GM19395 (cell line): ENCODE results near the gene SRP68.
"Not testable (repeated sequence)": the region's sequence is repeated elsewhere in the genome, so short reads cannot be mapped to it uniquely, and the experiment has no call there.

Experiments
- ATAC-seq: cut with Tn5 transposase; IDR thresholded peaks from one replicate; pipeline ENCODE4 v1.9.1; 2021; ENCODE audit warnings: mild to moderate bottlenecking, moderate library complexity; ENCODE audit not compliant: unreplicated experiment

SRP68 gene

DNA sequence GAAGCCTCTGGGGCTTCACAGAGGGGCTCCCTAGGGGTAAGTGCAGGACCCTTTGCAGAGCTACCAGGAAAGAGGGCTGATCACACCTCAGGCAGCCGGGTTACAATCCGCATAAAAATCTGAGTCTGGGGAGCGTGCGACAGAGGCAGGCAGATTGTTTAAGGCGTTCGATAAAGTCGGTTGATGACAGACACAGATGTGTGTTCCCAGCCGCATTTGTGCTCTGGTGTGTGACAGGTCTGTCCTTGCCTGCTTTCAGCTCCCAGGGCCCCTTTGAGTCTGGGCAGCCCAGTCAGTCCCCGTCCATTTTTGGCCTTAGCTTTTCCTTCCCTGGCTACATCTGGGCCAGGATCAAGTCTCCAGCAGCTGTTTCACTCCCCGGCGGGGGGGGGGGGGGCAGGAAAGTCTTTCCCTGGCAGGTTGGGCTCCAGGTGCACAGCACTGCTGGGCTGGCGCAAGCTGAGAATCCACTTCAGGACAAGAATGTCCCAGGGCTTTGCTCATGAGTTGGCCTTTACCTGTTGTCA lies 5.3 kb upstream of the SRP68 start:
- ATAC-seq: no peak

DNA sequence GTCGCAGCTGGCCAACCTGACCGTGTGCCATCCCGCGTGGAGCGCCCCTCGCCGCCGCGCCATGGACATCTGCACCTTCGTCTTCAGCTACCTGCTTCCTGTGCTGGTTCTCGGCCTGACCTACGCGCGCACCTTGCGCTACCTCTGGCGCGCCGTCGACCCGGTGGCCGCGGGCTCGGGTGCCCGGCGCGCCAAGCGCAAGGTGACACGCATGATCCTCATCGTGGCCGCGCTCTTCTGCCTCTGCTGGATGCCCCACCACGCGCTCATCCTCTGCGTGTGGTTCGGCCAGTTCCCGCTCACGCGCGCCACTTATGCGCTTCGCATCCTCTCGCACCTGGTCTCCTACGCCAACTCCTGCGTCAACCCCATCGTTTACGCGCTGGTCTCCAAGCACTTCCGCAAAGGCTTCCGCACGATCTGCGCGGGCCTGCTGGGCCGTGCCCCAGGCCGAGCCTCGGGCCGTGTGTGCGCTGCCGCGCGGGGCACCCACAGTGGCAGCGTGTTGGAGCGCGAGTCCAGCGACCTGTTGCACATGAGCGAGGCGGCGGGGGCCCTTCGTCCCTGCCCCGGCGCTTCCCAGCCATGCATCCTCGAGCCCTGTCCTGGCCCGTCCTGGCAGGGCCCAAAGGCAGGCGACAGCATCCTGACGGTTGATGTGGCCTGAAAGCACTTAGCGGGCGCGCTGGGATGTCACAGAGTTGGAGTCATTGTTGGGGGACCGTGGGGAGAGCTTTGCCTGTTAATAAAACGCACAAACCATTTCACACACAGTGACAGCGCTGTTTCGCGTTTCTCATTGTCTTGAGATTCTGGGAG lies 4.7 kb upstream of the SRP68 start:
- no peak for ATAC-seq

DNA sequence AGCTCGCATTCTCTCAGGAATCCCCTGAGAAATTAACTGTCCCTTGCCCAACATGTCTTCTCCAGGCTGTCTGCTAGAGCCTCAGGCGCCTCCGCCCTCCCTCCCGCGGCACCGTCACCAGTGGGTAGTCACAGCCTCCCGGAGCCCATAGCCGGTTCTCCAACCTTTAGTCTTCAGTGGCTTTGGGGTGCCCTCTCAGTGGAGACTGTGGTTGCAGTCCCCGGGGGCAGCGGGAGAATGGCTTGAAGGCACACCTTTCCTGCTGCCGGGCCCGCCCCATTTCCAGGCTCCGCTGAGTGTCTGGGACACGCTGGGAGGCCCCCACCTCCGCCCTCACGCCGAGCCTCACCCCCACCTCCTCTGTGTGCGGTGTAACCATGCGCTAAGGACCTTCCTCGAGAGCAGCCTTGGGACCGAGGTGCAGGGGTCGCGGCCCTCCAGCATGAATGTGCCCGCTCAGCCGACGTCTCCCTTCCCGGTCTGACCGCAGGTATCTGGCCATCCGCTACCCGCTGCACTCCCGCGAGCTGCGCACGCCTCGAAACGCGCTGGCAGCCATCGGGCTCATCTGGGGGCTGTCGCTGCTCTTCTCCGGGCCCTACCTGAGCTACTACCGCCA lies 3.9 kb upstream of the SRP68 start:
- no peak for ATAC-seq

DNA sequence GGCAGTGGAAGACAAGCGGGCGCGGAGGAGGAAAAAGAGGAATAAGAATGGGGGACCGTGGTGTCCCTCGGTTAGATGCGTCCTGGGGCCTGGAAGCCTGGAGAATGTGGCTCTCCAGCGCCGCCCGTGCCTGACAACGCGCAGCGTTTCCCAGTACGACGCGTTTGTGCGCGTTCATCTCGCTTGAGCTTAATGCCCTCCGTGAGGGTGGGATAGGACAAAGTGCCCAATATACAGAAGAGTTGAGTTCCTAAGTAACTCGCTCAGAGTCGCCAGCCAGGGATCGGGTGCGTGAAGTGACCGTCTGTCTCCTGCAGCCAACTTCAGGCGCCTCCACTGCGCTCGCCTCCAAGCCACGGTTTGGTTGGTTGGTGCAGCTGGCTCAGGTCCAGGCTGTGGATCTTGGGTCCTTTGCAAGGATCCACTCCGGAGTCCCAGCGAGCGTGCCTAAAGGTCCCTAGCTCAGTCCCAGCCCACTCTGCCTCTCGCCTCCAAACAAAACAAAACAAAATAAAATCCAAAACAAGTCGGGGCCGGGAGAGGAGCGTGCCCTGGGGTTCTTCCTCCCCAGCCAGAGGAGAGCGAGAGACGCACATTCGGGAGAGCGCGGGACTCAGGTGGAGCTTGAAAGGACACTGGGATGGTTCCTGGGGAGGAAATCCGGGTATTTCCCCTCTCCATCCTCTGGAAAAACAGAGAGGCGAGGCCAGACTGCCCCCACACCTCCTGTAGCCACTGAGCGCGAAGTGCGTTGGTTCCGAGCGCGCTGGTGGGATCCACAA lies 3.2 kb upstream of the SRP68 start:
- ATAC-seq: no peak

DNA sequence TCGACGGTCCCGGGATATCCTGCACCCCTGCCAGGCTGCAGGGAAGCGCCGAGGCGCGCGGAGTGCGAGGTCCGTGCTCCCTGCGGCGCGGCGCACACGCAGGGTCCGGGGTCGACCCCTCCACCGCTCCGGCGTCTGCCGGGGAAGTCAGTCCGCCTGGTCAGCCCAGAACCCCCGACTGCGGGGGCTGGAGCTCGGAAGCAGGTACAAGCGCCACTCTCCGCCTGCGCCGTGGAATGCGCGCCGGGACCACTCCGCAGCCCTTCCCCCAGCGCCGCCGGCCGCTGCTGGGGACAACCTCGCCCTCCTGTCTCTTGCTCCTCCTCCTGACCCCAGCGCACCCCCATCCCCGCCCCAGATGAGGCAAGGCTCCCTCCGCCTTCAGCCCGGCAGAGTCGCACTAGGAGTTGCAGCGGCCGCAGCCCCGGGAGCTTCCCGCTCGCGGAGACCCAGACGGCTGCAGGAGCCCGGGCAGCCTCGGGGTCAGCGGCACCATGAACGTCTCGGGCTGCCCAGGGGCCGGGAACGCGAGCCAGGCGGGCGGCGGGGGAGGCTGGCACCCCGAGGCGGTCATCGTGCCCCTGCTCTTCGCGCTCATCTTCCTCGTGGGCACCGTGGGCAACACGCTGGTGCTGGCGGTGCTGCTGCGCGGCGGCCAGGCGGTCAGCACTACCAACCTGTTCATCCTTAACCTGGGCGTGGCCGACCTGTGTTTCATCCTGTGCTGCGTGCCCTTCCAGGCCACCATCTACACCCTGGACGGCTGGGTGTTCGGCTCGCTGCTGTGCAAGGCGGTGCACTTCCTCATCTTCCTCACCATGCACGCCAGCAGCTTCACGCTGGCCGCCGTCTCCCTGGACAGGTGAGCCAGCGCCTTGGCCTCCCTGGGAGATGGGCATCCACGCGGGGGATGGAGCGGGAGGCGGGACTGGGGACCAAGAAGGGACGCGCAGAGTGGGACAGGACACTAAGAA lies 2.4 kb upstream of the SRP68 start, which contains the start of gene GALR2:
Gene GALR2, plus strand, starts transcription at position 392 of the 974 bp plus-strand sequence. Its CDS starts 103 bp downstream, at position 495.
- no peak for ATAC-seq

DNA sequence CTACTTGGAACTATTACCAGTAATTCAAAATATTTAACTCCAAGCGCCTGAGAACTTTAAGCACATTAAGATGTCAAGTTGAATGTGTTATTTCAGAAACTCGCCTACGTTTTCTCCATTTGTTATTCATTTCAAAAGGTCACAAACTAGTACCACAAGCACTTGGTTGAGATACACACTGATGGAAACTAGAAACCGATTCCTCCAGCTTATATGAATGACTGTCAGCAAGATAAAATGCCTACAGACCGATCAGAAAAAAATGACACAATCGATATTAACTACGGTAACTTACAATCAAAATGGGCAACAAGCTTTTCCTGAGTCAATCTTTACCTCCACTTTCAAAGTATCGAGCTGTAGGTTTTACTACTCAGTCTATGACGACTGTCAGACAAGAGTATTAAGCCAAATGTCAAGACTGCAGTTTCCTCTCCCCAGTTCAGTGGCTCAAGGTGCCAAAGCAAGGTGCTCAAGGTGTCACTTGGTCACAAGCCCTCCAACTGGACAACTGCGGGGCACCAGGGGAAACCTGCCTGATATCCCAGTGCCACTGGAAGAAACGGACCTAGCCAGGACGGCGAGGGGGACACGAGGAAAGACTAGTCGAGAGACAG lies 678 bp downstream of the SRP68 start:
- no peak for ATAC-seq

DNA sequence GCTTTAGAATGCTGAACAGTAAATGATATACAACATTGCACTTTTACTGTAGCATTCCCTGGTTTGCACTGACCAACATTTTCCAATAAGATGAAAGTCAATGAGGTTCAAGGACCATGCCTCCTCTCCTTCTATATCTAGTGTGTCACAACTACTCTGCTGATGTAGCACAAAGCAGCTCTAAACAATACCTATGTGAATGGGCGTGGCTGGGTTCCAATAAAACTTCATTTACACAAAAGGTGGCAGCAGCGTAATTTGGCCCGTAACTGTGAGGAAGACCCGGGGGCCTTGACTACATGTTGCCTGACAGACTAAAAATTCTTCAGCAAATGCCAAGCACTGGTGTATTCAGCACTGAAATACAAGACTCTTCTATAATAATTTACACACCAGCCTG lies 6.5 kb downstream of the SRP68 start:
- no peak for ATAC-seq

DNA sequence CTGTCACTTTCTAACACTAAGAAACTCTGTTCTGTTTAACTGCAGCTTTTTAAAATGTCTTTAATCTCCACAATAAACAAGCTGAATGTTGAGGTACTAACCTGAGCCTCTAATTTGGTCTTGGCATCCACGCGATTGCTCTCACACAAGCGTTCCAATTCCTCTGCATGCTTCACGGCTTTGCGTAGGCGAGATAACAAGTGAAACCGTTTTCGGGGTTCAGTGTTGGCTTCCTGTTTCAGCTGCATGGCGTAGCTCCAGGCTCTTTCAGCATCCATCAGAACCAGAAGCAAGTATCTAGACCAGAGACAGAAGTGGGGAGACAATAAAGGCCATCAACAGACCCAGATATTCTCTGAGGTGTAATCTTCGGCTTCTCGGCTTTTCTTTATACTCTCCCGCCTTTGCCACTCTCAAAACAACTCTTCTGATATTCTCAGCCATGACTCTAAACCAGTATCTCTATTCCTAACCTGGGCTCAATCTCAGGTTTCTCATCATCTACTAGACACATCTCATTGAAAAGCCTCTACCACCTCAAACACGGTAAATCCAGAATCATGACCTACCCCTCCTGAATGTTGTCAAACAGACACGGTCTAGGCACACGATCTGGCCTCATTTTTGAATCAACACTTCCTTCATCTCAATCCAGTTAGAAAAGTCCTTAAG lies 8.3 kb downstream of the SRP68 start:
- ATAC-seq: no peak

DNA sequence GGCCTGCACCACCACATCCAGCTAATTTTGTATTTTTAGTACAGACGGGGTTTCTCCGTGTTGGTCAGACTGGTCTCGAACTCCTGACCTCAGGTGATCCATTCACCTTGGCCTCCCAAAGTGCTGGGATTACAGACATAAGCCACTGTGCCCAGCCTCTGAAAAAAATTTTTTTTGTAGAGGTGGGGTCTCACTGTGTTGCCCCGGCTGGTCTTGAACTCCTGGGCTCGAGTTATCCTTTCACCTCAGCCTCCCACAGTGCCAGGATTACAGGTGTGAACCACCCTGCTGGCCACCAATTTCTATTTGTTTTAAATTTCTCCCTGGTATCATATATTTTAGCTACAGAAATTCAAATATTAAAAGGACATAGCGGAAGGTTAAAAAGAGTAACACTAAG lies 14.1 kb downstream of the SRP68 start:
- ATAC-seq: not testable (repeated sequence)

DNA sequence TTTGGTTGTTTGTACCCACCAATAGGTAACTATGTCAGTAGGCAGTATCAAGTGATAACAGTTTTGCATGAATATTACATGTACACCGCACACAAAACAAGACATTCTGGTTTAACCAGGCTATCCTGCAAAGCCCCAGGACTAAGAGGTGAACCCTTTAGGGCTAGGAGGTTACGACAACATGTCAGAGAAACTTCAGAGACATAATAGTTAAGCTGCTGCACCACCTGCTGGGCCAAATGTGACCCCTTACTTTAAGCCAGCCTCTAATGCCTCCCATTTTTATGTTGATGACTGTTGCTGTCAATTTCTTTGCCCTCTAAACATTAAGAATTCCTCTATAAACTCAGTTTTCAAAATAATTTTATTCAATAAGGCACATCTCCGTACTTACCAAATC lies 15.4 kb downstream of the SRP68 start:
- no peak for ATAC-seq

DNA sequence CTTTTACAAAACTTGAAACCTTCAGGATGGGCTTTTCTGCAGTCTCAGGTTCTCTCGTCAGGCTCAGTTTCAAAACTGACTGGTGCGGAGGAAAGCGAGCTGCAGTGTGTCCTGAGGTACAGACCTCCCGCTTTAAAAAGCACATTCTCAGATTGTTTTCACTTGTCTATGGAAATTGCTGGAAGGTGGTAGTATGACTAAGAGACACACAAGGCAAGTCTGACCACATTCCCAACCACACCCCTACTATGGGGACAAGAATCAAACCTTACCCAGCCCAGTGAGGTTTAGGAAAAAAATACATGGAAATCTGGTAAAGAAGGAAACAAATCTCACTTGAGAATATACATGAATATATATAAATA lies 18.2 kb downstream of the SRP68 start:
- no peak for ATAC-seq

DNA sequence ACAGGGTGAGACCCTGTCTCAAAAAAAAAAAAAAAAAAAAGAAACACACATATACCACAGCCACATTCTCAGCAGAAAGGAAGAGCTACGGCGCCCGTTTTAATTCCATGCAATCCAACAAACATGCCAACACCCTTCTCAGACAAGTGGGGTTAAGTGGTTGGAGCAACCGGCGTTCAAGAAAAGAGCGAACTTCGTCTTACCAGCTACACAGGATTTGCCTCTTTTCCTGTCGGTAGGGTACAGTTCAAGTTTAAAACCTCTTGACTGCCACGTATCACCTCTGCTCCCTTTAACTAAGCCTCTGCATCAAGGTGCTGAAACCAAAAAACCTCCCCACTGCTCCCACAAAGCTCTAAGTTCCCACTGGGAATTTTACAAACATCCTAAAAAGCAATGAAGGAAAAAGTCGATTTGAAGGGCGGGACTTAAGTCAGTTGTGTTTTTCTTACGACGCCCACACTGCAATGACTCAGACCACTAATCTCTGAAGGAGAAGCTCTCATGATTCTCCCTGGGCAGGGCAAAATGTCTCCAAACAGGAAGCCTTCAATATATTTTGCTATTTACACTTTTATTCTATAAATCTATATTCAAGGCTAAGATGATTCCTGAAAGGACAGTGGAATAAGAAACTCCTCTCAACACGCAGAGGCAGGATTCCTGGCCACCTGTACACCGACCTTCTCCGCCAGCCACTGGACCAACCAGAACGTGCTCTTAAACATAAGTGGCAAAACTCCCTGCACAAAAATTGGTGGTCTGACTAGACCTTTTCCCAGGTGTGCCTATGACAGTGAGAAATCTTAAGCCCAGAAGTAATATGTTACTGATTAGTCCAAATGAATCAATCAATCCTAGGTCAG lies 18.8 kb downstream of the SRP68 start:
- no peak for ATAC-seq

DNA sequence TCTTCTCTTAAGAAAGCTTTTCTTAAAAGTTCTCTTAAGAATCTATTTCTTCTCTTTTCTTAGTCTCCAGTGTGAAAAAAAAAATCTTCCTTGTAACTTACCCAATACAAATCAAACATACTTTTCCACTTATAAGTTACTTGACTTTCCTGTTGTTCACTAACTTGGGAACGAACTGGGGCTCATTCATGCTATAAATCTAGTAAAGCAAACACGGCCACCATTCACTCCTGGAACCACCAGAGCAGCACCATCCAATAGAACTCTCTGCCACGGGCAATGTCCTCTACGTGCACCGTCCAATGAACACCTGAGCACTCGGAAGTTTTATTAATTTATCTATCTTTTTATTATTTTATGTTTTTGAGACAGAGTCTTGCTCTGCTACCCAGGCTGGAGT lies 20.8 kb downstream of the SRP68 start:
- ATAC-seq: no peak

DNA sequence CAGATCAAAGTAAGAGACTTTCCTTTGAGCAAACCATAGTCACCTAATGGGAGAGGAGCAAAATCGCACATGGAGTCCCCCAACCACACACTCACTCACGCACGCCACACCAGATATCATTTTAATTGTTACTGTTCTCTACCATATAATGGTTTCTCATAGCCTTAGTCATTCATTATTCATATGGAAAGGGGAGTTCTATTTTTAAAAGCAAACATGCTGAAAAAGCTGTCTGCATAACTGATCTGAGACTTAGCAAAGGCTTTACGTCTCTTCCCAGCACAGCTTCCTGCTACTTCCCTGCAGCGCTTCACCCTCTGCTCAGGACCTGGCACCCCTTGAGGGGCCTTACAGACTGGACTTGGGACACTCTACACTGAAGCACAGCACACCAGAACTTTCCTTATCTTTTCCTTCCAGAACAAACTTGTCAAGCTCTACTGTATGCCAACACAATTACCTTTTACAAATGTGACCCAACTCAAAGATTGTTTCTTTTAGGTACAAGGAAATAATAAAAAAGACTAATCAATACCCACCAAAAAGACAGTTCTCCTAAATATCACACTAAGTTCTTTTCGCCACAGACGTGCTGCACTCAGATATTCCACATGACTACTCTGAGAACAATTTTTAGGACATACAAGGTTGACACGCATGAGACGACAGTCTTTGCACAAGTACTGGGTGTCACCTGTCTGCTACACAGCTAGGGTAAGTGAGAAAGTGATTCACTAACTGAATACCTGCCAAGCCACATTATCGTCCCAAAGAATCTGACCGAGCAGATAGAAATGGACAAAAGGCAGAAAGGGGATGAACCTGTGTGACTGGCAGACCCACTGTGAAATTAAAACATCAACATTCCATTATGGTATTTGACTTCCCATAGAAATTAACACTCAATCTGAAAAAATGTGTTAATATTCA lies 21.5 kb downstream of the SRP68 start:
- ATAC-seq: no peak

DNA sequence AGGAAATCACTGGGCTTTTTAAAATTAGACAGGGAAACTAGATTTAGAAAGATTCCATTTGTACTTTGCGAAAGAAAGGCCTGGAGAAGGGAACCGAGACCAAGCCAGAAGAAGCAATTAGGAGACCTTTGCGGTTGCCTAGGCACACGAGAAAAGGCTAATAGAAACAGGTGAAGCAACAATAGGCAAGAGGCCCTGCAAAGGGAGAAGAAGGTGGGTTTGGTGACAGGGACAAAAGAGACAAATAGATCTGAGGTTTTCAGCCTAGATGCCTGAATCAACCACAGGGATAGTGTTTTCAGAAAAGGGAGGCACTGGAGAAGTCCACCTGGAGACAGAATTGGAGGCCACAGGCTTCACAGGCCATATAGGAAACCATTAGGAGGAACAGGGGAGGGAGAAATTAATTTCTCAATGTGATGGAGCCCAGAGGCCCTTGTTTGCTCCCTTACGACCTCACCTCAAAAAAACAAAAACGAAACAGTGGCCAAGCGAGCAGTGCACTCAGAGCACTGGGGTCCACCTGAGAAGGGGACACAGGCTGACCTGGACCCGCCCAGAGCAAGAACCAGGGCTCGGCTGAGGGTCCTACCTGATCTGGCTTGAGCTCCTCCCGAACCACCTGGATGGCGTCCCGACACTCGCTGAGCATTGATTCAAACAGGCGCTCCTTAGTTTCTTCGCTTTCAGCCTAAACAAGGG lies 22.3 kb downstream of the SRP68 start:
- ATAC-seq: no peak

DNA sequence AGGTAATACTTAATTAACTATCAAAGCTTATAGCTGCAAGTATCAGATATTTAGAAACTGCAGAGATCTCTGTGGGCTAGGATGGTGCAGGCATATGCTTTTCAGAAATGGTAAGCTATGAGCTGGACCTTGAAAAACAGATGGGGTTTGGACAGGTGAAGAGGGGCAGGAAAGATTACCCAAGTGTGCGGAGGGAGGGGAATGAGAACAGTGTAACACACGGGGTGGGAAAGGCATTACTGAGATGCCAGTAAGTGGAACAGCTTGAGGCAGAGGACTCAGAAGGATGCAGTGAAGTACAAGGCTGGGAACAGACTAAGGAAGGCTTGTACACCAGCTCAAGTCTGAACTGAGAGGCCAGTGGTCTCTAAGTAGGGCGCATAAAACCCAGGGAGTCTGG lies 23.1 kb downstream of the SRP68 start:
- no peak for ATAC-seq

DNA sequence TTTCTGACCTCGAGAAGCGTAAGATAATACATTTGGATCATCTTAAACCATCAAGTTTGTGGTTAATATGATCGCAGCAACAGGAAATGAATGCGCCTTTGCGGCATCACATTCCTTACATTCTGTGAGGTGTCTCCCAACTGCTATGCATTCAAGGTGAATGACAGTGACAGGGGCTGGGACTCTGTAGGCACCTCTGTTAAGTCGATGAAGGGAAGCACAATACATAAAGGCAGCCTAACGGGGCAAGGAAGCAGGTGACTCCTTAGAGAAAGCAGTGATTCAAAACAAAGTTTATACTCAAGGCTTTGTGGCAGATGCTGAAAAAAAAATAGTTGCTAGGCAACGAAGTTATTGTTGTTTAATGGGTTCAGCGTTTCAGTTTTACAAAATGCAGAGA lies 23.6 kb downstream of the SRP68 start:
- no peak for ATAC-seq
